KBM-7 (cell line): ENCODE data around the gene CCL19.

Experiments
- DNase-seq: peaks from one replicate; pipeline ENCODE4 v3.0.0-alpha.2; 2015
- in situ Hi-C: fragments of 300-500 bp; cut with MboI; formaldehyde crosslinking; loops from 2 replicates; pipeline ENCODE4 v1.14.3; 2020; ENCODE audit warnings: low sequenced_read_pairs, low pct_unique_long_range_greater_than_20kb, mixed read lengths

The CCL19 gene

DNA sequence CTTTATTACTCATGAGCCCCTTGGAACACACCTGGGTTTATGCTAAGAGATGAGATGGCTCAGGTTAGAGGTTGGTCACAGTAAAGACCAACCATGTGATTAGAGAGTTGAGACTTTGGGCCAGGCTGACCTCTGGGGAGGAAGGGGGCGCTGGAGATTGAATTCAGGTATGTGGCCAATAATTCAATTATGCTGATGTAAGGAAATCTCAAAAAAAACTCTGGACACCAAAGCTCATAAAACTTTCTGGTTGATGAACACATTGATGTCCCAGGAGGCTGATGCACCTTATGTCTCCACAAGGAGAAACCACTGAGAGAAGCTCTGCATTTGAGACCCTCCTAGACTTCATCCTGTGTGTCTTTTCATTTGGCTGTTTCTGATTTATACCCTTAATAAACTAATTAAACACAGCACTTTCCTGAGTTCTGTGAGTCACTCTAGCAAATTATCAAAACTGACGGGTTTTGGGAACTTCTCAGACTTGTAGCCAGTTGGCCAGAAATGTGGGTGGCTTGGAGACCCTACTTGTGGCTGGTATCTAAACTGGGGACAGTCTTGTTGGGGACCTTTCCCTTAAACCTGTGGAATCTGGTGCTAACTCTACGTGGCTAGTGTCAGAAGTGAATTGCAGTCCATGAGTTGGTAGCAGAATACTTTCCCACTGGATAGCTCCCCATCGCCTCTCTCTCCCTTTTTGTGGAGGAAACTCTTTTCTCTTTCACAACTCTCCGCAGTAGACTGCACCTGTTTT is 21.1 kb downstream of the CCL19 start:
- no peak for DNase-seq
- in situ Hi-C loops, result no loop called here

DNA sequence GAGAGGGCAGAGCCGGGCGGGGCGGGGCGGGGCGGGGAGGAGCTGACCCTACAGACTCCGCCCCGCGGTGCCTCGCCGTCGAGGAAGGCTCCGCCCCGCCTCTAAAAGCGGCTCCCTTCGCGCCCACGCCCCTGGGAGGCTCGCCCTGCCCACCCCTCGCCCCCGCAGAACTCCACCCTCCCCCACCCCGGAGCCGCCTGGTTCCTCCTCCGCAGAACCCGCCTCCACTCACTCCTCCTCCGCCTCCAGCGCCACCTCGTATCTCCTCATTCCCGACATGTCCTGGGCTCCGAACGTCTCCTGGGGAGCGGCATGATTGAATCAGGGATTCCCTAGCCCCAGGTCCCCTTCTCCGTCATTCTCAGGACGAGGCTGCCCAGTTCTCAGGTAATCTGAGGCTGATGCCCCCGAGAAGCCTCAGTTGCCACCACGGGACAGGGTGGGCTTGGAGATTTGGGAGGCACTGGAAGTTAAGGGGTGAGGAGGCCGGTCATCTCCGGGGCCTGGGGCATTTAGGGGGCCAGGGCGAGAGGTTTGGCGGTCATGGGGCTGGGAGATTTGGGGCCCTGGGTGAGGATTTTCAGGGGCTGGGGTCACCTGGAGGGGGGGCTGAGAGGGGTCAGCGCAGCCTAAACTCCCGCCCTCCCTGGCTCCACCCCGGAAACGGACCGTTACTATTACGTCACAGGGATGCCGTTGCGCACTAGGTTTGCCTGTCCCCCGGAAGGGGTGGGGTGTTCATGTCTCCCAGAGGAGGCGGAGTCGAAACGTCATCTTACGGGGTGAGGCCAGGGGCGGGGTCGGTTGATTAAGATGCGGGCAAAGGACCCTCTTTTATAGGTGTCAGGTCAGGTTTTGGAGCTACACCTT is 25.5 kb downstream of the CCL19 start:
- in situ Hi-C loops, result no loop called here
- DNase-seq, result peak; percentile 80

GRCh38 chr9:34665067-34665380 is 26.1 kb downstream of the CCL19 start:
- in situ Hi-C loops, result no loop called here
- DNase-seq, result no peak

DNA sequence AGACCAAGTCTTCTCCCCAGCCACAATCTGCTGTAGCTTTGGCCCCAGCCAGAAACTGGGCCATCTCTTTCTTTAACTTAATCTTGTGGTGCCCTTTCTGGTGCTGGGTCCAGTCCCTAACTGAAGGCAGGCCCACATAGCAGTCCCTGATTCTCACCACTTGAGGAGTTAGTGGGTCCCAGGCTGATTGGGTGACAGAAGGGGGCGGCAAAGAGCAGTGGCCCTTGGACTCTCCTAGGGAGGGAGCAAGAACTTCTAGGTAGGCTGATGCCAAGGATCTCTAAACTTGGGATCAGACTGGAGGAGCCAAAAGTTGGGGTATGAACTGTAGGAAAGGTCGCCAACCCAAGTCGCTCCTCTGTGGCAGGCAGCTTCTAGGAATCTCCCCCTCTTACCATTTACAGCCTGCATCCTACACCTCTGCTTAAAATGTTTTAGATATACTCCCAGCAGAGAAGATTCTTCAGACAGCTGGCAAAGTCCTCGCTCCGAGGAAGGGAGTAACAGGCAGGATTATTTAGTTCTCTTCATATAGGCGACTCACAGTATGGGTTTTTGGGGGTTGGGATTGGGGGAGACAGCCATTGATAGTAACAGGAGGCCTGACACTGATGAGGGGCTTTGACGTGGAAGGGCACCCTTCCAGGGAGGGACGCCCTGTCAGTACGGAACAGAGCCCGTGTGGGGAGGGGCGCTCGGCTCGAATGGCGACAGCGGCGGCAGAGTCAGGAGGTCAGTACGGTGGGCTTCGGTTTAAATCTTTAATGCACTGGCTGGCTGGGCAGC is 26.6 kb downstream of the CCL19 start:
- in situ Hi-C loops, result no loop called here
- DNase-seq, result peak; percentile 75

DNA sequence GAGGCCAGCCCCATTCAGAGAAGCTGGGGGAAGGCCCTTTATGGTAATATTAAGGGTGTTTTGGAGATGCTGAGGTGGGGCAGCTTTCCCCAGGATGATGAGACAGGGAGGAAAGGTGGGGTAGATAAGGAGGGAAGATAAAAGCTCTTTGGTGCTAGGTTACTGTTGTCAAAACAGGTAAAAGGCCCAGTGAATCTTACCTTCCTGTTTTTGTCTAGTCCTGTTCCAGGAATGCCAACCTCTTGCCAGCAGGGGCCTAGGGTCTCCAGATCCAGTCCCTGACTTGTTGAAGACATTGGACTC is 27.8 kb downstream of the CCL19 start:
- in situ Hi-C loops, result no loop called here
- no peak for DNase-seq

DNA sequence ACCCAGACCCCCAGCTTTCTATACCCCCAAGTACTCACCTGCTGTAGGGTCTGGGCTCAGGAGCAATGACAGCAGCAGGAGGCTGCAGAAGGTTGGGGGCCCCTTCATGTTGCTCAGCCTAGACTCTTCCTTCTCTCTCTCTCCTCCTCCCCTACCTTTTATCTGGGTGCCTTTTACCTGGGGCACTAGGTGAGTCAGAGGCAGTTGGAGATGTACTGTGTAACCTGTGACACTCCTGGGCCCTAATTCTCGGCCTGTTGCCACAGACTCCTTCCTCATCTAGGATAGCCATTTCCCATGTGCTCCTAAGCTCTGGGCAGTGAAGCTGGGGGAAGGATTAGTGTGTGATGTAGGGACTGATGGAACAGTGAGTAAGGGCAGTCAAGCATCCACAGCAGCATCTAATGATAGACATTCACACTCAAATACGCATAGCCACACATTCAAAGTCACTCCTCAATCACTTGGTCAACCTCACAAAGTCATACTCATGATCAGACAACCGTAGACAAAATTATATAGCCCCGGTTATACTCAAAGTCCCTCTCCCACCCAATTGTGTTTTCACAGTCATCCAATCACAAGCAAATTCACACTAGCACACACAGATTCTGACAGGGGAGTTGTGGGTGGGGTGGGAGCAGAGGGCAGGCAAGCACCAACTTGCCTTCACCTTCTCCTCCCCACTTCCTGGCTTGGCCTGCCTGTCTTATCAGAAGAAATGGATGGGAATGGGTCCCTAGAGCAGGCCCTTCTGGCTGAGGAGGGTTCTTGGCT is 28.4 kb downstream of the CCL19 start, which contains the start of gene CCL27:
Gene CCL27, minus strand, starts transcription at position 132 of the 777 bp plus-strand sequence. Its CDS starts 24 bp downstream, at position 108.
- in situ Hi-C loops, result no loop called here
- DNase-seq, result no peak

DNA sequence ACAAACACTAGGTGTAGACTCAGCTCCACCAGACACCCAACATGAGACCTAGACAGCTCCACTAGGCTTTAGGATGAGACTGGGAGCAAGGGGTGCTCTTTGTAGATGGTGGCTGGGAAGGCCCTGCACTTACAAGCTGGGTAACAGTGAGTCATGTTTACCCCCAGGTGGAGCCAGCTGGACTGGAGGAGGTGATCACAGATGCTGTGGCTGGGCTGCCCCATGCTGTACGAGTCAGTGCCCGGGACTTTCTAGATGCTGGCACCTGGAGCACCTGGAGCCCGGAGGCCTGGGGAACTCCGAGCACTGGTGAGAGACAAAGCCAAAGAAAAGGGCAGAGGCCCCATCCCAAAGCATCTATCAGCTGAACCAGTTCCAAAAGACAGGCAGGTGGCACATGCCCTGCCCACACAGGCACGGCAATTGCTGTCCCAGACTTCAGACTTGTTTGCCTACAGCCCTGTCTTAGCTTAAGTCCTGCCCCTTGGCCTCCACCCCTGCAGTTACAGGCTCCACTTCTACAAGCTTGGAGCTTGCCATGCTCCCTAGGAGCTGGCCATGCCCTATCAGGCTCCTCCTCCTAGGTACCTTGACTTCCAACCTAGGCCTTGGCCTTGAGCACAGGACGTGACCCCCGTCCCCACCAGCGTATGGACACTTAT is 31.4 kb downstream of the CCL19 start:
- in situ Hi-C loops, result no loop called here
- no peak for DNase-seq

GRCh38 chr9:34658461-34658860 is 32.6 kb downstream of the CCL19 start:
- DNase-seq, result no peak
- in situ Hi-C loops, result no loop called here

GRCh38 chr9:34656992-34657391 is 34.1 kb downstream of the CCL19 start:
- no peak for DNase-seq
- in situ Hi-C loops, result no loop called here

DNA sequence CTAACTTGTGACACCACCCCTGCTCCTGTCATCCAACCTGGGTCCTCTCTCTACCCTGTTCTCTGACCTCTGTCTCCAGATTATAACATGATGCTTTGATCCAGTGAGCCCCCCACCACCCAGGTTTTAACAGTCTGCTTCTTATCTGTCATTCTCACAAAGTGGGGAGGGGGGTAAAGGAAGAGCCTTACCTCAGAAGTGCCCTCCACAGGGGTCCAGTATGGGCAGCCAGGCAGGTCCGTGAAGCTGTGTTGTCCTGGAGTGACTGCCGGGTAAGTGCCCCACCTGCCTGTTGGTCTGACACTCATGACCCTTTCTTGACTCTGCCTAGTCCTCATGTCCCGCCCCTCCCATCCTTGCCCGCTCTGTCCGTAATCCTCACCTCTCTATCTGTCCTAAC is 35.7 kb downstream of the CCL19 start:
- no peak for DNase-seq
- in situ Hi-C loops, result no loop called here

- in situ Hi-C loops, result no loop called here
- no peak for DNase-seq
Observed at GRCh38 chr9:34654323-34655051, 36.6 kb downstream of the CCL19 start.

- in situ Hi-C loops, result no loop called here
- no peak for DNase-seq
Observed at GRCh38 chr9:34653151-34654072, 37.7 kb downstream of the CCL19 start.

DNA sequence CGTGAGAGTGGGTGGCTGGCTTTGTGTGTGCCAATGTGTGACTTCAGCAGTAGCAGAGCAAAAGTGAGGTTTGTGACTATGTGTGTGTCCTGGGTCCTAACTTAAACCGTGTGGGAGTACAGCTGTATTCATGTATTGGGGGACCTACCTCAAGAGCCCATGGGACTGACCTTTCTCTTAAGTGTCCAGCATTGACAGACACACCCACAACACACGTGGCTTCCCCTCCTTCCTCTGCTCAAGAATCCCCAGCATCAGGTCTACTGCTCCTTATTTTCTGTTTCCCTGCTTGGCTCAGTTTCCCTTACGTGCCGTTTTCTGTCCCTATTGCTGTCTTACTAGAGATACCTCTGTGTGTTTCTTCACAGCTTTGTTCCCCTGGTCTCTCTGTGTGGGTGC is 38.5 kb downstream of the CCL19 start:
- DNase-seq, result no peak
- in situ Hi-C loops, result no loop called here

DNA sequence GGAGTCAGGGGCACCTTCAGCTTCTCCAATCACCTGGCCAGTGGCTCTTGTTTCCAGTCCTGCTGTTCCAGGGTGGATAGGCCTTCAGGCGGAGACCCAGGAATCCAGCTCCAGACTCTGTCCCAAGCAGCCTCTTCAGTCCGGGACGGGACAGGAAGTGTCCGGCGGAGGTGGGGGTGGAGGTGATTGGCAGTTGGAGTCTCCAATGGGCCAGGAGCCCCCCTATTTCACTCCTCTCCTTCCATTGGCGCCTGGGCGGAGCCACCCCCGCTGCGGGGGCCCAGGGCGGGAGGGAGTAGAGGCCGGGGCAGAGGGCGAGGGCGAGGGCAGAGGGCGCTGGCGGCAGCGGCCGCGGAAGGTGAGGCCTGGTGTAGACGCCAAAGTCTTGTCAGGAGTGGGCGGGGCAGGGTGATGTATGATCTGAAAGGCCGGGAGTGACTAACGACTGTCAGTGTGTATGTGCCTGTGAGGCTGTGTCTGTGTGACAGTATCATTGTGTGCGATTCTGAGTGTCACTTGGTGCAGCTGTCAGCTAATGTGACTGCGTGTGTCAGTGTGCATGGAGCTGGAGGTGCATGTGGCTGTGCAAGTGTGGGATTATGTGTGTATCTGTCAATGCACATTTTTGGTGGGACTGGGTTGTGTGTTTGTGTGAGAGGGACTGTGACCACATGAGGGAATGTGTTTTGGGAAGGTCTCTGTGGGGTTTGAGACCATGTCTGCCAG is 39.0 kb downstream of the CCL19 start, which contains the start of gene IL11RA:
Gene IL11RA, plus strand, starts transcription at position 310 of the 726 bp plus-strand sequence. CDS start 3,033 bp downstream, outside the sequence.
- in situ Hi-C loops, result no loop called here
- DNase-seq, result no peak

DNA sequence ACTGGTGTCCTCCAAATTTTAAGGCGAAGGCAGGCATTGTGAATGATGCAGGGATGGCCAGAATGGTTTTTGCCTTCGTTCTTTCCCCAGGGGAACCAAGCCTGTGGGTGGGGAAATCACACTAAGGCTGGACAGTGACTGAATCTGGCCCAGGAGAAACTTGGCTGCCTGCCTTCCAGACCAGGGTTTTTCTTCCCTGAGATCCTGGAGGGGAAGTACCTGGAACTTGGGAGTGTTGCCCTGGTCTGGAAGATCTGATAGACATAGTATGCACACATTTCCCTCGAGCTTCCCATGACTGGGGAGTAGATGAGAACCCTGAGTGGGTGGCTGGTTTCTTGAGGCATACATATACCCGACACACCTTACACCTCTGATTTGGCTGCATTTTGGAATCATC is 39.8 kb downstream of the CCL19 start:
- in situ Hi-C loops, result no loop called here
- DNase-seq, result no peak

DNA sequence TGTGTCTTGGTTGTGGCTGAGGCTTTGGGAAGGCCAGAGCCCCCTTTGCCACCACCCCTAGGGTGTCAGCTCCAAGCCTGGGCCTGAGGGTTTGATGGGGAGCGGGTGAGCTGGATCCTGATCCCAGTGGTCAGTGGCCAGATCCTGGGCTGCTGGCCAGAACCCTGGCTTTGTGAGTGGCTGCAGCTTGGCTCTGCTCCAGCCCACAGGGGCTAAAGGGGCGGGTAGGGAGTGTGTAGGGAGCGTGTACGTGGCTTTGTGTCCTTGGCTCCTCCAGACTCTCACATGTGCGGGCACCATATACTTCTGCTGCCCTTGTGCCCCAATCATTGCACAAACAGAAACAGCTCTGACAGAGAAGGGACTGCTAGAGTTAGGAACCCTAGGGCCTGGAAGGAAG is 40.3 kb downstream of the CCL19 start:
- no peak for DNase-seq
- in situ Hi-C loops, result no loop called here
